Bone marrow (tissue), 2 donors: Measurements from ENCODE around the gene IL12RB1.
"Not testable (repeated sequence)": the region's sequence is repeated elsewhere in the genome, so short reads cannot be mapped to it uniquely, and the experiment has no call there.

Experiments
- DNase-seq, 2 donors: peaks; one replicate each; lab custom pipeline; 2025; lab: John Stamatoyannopoulos, UW

The IL12RB1 gene

DNA sequence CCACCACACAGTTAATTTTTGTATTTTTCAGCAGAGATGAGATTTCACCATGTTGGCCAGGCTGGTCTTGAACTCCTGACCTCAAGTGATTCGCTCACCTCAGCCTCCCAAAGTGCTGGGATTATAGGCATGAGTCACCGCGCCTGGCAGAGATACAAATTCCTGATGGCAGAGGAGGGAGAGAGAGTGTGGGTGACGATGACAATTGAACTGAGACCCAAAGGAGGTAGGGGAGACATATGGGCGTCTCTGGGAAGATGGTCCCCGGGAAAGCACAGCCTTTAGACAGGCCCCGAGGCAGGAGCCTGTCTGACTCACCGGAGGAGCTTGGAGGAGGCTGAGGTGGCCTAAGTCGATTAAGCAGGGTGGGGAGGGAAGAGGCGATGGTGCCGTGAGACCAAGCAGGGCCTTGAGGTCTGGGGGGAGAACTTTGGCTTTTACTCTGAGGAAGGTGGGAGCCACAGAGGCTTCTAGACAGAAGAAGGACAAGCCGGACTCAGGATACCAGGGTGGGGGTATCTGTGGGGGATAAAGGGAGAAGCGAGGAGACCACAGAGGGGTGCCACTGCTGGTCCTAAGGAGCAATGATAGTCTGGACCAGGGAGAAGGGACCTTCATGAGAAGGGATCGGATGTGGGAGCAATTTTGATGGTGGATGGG is 40.5 kb downstream of the IL12RB1 start:
- no peak for DNase-seq

DNA sequence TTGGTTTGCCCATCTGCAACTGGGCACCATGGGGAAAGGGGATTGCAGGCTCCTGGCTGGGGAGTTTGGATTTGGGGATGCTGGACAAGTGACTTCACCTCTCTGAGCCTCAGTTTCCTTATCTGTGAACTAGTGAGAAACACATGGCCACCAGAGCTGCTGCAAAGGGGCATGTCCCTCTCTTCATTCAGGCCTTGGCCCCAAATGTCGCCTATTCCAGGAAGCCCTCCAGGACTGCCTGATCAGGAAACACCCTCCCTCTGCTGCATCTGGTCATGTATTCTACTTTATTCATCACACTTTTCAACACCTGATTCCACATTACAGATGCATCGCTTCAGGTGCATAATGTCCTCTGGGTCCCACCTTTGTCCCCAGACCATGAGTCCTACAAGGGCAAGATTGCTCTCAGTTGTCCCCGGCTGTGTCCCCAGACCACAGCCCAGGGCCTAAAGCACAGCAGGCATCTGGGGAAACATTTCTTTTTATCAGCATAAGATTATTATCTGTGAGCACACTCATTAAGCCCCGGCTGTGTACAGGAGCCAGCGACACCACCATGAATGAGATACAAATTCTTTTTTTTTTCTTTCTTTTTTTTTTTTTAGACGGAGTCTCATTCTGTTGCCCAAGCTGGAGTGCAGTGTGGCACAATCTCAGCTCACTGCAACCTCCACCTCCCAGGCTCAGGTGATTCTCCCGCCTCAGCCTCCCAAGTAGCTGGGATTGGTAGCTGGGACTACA is 41.3 kb downstream of the IL12RB1 start:
- DNase-seq = no peak

DNA sequence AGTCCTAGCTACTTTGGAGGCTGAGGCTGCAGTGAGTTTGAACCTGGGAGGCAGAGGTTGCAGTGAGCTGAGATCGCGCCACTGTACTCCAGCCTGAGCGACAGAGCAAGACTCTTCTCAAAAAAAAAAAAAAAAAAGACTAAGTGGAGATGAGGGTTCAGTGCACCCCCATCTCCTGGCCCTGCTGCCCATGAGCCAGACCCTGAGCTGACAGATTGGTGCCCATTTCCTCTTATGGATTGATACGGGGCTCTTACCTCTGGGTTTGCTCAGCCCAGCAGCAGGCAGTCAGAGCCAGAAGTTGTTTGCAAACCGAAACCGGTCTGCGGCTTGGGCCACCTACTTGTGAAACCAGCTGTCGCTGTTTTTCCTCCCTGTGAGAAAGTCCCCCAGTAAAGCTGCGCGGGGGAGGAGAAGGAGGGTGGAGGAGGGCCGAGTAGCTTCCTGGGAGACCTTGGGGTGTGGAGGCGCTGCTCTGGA is 41.9 kb downstream of the IL12RB1 start:
- DNase-seq = peak; percentile 35 to 88

DNA sequence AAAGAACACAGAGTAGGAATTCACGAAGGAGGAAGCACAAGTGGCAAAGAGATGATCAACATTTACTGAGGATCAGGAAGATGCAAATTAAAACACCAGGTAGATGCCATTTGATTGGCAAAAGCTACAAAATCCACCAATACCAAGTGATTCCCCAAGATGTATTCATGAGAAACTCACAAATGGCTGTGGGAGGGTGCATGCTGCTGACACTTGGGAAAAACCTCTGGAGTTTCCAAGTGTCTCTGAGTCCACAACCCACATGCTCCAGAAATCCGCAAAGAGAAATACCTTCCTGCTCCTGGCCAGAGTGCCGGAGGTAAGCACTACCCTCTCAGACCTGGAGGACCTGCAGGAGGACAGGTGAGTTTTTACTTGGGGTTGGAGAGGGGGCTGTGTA is 43.1 kb downstream of the IL12RB1 start:
- DNase-seq = no peak

DNA sequence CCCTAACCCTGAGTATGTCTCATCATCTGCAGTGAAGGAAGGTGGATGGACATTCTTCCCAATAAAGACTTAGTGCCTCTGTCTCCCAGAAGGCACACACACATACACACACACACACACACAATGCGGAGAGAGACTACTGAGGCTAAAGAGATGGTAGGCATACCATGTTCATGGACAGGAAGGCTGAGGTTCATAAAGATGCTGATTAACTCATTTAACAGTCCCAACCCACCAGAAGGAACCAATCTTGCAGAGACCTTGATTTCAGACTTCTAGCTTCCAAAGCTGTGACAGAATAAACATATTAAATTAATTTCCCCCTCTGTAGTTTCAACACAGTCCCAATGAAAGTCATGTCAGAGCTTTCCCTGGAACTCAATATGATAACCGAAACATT is 45.7 kb downstream of the IL12RB1 start:
- DNase-seq = no peak

DNA sequence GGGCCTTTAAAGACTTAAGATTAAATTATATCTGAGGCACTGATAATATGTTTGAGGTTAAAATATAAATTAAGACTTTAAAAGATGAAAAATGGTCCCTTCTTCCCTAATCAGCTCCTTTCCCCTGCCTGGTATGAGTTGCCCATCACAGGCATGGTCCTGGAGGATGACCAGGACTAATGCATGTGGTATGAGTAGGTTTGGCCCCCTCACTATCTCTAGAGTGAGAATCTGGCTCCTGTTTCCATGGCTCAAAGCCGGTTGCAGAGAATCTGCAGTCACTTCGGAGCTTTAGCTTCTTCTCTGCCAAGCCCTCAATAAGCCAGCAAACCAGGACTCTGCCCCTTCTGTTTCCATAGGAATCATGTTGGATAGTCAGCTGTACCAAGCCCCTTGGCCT is 54.6 kb downstream of the IL12RB1 start:
- not testable (repeated sequence) for DNase-seq

DNA sequence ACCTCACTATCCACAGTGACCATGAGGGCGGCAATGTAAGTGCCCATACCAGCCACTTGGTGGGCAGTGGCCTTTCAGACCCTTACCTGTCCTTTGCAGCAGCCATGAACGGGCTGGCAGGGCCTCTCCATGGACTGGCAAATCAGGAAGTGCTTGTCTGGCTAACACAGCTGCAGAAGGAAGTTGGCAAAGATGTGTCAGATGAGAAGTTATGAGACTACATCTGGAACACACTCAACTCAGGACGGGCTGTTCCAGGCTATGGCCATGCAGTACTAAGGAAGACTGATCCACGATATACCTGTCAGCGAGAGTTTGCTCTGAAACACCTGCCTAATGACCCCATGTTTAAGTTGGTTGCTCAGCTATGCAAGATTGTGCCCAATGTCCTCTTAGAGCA is 55.3 kb downstream of the IL12RB1 start:
- DNase-seq = peak; percentile 19 to 61

DNA sequence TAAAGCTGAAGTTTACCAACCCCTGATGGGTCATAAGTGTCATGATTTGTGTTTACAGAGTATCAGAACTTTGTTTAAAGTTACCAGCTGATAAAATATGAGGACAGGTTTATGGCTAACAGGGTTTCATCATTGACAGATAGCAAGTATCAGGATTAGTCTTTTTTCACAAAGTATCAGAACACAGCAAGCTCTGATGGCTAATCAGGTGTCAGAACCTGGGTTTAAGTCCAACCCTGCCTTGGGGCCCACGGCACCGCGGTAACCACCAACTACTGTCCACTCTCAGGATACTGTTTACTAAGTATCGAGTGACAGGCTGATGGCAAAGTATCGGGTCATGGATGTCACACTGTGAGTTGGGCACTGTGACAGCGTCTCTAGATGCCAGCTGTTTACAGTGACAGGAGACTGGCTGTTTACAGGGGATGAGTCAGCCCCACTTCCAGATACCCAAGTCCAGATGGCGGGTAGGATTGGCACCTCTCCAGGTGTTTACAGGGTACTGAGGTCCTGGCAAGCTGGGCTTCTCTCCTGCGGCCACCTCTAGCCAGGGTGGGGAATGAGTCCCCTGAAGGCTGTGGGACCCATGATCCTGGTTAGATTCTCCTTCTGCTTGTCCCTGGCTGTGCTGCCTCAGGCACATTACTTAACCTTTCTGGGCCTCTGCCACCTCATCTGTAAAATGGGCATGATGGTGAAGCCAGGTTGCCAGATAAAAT is 57.0 kb downstream of the IL12RB1 start:
- DNase-seq = peak in 1 of 2 donors; percentile 72

DNA sequence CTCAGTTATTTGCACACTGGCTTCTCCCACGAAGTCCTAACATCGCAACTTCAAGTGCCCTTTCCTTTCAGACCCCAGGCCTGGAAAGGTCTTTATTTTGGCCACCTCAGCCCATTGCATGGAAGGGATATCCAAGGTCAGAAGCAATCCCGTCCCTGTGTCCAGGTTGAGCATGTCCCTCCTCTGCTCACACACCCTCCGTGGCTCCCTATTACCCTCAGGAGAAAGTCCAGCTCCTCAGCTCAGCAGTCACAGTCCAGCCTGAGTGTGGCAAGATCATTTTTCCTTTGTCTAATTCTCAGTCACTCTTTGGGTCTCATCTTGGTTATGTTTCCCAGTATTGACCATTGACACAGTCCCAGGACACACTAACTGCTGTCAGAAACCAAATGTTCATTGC is 59.6 kb downstream of the IL12RB1 start:
- DNase-seq = no peak

DNA sequence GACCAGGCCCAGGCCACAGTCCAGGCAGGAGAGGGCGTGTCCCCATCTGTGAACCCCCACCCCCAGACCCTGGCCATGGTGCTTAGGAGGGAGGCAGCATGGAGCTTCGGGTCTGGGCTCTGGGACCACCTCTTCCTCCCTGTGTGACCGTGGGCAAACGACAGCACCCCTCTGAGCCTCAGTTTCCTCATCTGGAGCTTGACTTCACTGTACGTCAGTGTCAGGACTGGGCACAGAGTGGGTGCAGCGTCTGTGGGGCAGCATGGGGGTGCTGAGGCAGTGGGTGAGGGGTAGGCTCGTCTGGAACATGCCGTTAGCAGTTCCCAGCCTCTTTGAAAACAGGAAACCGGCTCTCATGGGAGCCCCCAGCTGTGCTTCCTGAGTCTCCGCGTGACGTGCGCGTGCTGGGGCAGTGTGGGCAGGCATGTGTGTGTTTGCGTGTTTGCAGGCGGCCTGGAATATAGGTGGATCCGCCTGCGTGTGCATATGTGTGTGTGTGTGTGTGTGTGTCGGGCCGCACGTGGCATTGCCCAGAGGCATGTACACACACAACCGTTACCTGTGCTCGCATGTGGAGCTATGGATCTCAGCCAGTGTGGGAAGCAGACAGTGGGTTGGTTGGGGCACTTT is 63.0 kb downstream of the IL12RB1 start:
- peak; percentile 18 to 95 for DNase-seq

DNA sequence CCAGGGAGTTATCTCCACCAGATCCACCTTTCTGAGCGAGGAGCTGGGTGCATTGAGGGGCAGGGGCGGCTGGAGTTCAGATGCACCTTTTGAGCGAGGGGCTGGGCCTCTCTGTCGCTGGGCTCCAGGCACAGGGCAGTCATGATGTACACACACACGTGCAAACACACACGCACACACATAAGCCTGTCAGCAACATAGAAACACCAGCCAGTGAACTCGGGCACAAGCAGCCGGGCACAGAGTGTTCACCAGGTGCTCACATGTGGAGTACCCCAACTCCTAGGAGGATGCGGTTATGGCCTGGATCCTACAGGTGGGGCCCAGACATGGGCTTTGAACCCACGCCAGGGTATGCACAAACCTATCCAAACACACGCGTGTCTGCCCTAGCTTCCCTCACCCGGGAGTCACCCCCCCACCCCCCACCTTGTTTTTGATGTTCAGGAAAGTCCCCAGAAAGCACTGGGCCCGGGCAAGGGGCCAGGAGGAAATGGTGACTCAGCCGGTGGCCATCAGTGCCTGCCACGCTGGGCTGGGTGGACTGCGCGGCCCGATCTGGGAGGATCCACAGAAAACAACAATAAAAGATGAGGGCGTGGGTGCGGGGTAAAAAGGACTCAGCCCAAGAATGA is 65.5 kb downstream of the IL12RB1 start:
- peak; percentile 84 to 94 for DNase-seq

DNA sequence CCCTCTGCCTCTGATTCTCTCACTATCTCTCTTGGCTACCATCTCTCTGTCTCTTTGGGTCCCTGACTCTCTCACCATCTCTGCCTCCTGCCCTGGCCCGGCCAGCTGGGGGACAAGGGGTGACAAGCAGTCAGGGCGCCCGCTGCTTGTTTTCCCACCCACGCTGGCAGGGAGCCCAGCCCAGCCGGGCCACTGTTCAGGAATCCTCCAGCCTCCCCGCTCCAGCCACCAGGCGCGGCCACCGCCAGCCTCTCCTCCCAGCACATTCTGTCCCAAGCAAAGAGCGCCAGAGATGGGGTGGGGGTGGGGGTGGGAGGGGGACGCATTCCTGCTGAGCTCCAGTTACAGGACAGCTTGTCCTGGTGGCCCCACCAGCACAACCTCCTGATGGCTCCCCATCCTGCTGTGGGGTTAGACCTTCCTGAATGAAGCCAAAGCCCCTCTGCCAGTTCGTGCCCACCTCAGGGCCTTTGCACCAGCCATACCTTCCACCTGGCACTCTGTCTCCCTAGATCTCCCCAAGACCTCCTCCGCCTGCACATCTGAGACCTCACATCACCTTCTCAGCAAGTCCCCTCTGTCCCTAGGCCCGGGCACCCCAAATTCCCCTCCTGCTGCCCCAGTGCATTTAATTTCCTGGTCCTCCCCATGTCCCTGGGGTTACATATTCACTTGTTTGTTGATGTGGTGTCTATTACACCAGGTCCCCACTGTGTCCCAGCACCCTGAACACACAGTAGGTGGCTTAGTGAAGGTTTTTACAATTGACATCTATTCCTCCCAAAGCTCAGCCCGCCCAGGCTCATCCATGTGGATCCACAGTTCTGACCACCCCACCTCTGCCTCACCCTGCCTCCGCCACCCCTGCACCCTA is 66.3 kb downstream of the IL12RB1 start:
- DNase-seq = no peak

DNA sequence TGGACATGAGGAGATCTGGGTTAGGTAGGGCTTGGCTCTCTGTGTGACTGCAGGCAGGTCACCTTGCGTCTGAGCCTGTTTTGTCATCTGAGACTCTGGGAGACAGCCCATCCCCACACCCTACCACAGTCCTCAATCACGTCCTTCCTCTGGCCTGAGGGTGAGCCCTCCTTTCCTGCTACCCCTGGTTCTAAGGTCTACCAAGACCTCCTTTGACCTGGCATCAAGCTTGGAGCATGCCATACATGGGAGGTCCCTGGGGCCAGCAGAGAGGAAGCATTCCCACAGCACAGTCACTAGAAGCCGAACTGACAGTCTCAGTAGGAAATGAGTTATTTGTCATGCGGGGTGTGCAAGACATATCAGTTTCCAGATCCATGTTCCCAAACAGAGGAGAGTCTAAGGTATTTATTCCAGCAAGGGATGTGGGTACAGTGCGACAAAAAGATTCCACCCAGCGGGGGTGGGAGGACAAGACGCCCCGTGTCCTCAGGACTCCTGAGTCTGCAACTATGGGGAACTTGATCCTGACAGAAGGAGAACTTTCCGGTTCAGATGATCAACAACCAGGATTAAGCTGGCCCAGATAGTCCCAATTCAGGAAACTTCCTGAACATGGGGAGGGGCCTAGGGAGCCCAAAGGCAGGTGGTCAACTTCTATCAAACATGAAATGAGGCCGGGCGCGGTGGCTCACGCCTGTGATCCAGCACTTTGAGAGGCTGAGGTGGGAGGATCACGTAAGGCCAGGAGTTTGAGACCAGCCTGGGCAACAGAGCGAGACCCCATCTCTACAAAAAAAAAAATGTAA is 69.3 kb downstream of the IL12RB1 start:
- peak in 1 of 2 donors; percentile 32 for DNase-seq

DNA sequence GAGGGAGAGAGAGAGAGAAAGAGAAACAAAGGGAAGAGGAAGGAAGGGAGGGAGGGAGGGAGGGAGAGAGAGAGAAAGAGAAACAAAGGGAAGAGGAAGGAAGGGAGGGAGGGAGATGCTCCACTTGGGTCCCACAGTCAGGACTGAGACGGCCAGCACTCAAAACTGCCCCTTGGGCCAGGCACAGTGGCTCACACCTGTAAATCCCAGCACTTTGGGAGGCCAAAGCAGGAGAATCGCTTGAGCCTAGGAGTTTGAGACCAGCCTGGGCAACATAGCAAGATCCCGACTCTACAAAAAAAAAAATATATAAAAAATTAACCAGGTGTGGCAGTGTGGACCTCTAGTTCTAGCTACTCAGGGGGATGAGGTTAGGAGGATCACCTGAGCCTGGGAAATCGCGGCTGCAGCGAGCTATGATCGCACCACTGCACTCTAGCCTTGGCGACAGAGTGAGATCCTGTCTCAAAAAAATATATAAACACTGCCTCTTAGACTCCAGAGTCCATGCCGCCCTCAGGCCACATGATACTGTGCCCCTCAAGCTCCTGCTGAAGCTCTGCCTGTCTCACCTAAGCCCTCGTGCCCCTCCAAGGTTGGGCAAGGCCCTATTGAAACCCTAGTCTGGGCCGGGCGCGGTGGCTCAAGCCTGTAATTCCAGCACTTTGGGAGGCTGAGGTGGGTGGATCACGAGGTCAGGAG is 70.4 kb downstream of the IL12RB1 start:
- DNase-seq = no peak

DNA sequence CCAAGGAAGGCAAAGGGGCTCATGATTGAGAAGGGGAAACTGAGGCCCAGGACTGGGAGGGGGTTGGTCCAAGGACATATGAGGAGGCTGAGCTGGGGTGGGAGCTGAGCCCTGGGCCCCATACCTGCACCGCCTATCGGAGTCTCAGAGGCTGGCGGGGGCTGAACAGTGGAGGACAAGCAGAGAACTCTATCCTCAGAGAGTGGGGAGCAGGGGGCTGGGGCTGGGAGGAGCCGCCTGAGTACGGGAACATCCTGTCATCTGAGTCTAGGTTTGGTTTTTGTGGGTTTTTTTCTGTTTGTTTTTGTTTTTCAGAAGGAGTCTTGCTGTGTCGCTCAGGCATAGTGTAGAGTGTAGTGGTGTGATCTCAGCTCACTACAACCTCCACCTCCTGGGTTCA is 72.5 kb downstream of the IL12RB1 start:
- no peak for DNase-seq

DNA sequence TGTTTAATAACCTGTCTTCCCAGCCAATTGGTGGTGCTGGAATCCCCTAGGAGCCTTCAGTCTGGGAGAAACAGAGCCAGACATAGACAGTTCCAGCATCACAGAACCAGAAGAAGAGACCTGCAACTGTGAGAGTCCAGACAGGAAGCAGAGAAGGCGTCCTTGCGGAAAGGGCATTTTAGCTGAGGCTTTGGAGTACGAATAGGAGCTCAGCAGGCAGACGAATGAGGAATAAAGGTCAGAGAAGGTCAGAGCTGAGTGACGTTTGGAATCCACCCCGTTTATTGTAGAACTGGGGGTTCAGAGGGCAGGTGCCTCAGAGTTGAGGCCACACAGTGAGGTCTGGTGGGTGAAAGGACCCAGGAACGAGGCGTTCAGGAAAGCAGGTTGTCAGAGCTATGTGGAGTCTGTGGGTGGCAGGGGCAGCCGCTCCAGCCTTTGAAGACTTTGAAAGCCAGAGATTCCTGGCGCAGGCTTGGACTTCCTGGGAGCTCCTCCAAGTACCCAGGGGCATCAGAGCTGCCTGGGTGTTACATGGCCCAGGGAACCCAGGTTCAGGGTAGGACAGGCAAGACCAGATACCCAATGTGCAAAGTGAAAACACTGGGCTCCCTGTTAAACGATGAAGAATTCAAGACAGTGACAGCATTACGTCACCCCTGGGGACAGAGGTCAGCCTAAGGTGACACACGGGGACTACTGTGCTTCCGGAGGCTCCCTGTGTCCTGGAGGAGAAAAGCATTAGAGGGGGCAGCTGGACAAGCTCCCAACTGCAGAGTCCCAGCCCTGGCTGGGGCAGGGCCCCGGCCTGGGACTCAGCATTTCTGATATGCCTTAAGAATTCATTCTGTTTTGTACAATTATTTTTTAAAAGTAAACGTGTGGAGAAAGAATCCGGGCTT is 73.3 kb downstream of the IL12RB1 start:
- no peak for DNase-seq

DNA sequence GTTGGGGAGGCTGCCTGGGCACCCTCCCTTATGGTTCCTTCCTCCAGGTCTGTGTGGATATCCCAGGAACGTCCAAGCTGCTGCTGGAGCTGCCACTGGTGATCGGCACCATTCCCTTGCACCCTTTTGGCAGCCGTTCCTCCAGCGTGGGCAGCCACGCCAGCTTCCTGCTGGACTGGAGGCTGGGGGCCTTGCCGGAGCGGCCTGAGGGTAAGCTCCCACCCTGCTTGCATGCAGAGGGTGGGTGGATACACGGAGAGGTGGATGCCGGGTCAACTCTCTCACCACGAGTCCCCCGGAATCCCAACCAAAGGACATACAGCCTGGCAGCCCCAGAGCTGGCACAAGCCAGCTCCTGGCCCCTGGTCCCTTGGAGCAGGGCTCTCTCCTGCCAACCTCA is 76.6 kb downstream of the IL12RB1 start:
- no peak for DNase-seq

DNA sequence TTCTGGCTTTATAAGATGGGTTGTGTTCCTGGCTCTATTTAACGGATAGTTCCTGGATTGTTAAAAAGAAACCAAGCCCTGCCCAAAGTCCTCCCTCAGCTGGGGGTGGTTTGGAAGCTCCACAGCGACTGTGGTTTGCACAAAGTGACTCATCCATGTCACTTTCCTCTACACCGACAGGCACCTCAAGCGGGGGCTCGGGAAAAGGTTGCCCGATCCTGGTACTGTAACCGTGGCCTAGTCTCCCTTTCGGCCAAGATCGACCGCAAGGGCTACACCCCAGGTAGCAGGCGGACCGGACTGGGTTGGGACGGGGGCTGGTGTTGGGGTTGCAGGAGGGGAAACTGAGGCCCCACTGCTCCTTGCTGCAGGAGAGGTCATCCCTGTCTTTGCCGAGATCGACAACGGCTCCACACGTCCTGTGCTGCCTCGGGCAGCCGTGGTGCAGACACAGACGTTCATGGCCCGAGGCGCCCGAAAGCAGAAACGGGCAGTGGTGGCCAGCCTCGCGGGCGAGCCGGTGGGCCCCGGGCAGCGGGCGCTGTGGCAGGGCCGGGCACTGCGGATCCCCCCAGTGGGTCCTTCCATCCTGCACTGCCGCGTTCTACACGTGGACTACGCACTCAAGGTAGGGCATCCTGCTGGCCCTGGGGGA is 77.2 kb downstream of the IL12RB1 start:
- DNase-seq = peak in 1 of 2 donors; percentile 55
